HG03103 (cell line): ENCODE results near the gene ACSS1.

Experiments used
- ATAC-seq: cut with Tn5 transposase; IDR thresholded peaks from one replicate; pipeline ENCODE4 v1.9.1; 2021; ENCODE audit warnings: low read depth; ENCODE audit not compliant: unreplicated experiment

Gene ACSS1

DNA sequence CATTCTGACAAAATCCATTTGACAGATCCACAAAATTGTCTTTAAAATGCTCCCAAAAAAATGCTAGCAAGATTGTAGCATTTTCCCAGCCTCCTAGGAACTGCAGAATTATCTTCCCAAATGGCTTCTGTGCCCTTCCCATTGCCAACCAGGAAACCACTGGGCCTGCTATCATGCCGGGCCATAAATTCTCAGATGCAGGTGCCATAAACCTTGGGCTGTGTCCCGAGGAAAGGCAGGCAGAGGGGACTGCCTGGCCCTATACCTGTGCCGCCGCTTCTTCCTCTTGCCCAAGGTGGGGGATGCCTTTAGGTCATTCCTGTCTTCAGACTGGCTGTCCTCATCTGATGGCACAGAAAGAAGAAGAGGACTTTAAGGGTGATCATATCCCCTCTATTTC lies 21.2 kb upstream of the ACSS1 start:
- ATAC-seq = no peak

- ATAC-seq = no peak
These were observed 20.7 kb upstream of the ACSS1 start for GRCh38 chr20:25078662-25079061.

DNA sequence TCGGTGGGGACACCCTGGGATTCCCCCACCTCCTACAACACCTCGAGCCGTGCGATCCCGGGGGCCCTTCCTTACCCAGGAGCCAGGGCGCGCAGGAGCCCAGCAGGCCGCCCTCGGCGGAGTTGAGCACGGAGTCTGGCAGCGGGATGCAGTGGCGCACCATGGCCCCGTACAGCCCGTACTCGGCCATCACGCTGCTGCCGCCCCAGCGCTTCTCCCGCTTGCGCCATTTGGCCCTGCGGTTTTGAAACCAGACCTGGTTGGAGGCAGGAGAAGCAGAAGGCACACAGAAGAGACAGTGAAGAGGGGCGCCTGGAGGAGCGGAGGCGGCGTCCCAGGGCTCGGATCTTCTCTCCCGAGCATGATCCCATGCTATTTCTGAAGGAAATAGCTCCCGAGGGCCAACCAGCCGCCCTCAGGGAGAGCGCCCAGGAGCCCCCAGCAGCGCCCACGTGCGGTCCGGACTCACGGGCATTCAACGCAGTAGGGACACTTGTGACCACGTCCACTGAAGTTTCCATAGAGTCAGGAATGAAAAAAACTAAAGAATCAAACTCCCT lies 19.8 kb upstream of the ACSS1 start:
- no peak for ATAC-seq

- no peak for ATAC-seq
These were observed 19.0 kb upstream of the ACSS1 start for GRCh38 chr20:25076731-25077609.

DNA sequence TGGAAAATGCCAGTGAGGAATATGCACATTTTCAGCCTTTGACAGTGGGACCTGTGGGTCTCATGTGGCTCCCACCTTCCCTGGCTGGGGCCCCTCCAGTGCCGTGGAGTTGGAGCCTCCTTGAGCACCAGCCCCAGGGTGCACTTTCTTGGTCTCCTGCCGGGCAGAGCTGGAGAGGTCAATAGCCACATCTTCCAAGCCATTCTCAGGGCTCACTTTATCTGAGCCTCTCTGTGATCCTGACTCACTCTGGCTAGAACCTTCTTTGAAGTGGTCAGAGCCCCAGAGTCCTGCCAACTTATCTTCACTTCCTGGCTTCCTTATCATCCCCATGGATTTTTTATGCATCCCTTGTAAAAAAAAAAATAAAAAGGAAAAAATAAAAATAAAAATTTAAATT lies 18.3 kb upstream of the ACSS1 start:
- no peak for ATAC-seq

DNA sequence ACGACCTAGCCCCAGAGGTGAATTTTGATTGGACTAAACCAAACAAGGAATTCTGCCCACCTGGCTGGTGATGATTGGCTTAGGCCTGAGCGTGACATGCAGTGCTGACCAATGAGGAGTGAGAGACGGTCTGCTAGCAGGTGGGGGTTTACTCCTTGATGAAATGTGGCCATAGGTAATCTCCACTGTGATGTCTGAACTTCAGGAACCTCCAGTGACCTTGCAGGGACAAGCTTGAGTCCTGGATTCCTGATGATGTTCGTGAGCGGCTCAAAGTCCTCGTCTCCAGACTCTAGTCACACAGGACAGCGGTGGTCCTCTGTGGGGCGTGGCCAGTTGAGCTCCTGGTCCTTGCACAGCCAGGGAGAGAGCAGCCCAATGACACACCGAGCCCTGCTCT lies 15.6 kb upstream of the ACSS1 start:
- ATAC-seq = no peak

GRCh38 chr20:25072226-25072811 lies 14.4 kb upstream of the ACSS1 start:
- ATAC-seq = no peak

- no peak for ATAC-seq
These were observed 13.8 kb upstream of the ACSS1 start for GRCh38 chr20:25071734-25072133.

- ATAC-seq = no peak
These were observed 13.0 kb upstream of the ACSS1 start for GRCh38 chr20:25070821-25071473.

DNA sequence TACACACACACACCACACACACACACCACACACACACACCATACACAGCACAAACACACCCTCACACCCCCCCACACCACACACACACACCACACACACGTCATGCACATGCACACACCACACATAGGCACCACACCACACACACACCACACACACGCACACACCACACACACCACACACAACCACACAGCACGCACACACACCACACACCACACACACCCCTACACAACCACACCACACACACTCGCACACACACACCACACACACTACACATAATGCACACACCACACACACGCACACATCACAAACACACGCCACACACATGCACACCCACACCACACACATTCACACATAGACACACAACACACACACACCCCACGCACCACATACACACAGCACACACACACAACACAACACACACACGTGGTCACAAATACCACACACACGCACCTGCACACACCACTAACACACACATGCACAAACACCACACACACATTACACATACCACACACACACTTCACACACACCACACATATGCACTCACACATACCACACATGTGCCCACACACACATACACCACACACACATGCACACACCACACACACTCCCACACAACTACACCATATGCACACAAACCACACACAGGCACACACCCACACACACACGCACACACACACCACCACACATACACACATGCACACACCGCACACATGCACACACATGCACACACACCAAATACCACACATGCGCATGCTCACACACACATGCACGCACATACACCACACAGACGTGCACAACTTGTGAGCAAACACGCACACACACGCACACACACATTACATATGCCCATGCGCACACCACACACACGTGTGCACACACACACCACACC lies 9.4 kb upstream of the ACSS1 start:
- ATAC-seq = no peak

DNA sequence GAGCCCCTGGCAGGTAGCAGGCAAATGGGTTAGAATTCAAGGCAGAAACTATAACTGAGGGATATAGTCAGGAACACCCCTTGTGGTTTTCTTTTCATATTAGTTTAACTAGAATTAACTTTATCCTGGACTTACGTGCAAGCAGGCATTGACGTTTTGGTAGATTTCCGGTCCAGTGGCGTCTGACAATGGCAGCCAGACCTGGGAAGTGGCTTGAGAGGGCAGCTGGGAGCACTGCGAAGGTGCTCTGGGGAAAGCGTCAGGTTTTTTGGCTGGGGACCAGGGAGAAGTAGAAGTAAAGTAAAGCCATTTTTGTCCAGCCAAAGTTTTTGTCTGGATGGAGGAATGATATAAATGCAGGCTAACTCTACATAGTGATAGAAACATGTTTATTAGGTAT lies 8.4 kb upstream of the ACSS1 start:
- no peak for ATAC-seq

DNA sequence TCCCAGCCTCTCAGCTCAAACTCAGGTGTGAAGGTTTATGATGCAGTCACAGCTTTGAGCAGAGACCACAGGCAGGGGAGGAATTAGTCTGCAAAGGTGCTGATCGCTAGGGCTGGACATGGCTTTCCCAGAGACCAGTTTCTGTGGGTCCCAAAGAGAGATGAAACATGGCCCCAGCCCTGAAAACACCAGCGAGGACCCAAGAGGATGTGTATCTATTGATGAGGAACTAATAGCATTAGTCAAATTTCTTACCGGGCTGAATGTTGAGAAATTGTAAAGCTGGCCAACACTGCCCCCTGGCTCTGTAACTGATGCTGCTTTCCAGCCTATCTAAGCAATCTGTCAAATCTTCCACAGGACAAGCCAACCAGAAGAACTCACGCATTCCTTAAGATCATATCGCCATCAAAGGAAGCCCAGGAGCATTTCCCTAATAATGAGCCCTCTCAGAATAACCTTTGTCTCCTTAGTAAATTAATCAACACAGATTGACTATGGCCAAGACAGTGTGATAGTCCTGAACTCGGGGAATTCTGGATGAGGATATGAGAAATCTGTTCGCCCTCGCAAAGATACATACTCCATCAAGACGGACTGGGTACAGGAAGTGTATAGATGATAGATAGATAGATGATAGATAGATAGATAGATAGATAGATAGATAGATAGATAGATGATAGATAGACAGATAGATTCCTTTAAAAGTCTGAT lies 7.8 kb upstream of the ACSS1 start:
- ATAC-seq = no peak

- ATAC-seq = no peak
These were observed 7.2 kb upstream of the ACSS1 start for GRCh38 chr20:25065072-25065624.

DNA sequence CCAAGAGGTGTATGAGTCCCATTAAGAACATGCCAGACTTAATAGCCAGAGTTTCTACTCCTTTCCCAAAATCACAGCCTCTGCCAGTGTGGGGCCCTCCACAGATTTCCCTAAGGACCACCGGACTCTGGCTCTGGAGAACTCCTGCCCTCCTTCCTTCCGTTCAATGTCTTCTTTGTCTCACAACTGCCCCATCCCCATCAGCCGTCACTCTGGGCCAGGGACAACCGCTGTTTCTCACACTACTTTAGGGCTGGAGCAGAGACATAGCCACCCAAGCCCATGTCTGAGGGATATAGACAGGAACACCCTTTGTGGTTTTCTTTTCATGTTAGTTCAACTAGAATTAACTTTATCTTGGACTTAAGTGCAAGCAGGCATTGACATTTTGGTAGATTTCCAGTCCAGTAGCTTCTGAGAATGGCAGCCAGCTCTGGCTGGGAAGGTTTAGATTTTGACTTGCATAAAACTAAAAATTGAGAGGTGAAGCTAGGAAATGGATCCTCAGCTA lies 6.7 kb upstream of the ACSS1 start:
- ATAC-seq = no peak

- ATAC-seq = no peak
These were observed 6.0 kb upstream of the ACSS1 start for GRCh38 chr20:25063981-25064380.

- no peak for ATAC-seq
These were observed 5.6 kb upstream of the ACSS1 start for GRCh38 chr20:25063546-25063945.

DNA sequence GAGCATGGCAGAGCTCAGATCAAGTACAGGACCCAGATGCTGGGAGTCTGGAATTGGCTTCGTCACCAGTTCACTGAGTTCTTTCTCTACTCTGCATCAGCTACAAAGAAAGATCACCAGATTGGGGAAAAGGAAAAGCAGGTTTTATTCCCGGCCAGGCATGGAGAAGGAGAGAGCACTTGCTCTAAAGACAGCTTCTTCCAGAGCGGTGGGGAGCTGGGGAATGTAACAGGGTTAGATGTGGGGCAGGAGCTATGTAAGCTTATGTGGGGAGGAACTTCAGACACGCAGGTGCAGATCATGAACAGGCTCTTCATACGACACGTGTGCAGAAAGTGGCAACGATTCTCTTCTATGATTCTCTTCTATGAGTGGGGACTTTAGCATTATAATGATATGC lies 4.9 kb upstream of the ACSS1 start:
- ATAC-seq = no peak

DNA sequence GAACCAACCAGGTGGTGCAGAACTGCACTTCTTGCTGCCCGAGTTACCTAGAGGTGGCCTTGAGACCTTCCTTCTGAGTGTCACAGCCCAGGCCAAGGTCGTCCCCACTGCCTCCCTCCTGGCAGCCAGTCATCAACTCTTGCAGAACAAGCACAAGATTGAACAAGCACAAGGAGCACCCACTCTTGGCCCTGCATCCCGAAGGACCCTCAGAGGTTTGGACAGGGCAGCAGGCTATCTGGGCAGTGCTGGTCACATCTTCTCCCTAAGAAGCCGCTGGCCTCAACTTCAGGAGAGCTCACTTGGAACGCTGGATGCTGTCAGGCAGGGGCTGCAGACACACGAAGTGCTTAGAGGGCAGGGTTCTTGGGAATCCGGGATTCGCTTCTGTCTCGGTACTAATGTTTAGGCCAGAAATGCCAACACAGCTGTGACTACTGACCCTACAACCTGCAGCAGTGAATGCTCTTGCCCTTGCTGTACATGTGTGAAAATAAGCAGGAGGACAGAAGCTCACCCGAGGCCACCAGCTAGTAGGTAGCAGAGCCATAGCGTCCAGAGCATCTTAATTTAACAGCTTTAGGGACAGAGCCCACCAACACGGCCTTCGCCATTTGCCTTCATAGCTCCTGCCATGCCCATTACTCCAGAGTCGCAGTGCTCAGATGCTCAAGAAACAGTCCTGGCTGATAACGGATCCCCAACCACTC lies 4.0 kb upstream of the ACSS1 start:
- no peak for ATAC-seq
